Neural progenitor cell (in vitro differentiated cells): ENCODE data around the gene RNF13. TPM values are rescaled to one million over a fixed set of nuclear protein-coding genes. Genes with fewer than 3 reads are reported as not detected.

ENCODE experiments used
- DNase-seq: peaks from one replicate; pipeline ENCODE4 v3.0.0-alpha.2; 2016; ENCODE audit warnings: low spot score
- H2AFZ ChIP-seq: fragments of 200-600 bp; sonication (generic); replicated peaks from 2 replicates; pipeline ENCODE4 v1.6.1; 2016; ENCODE audit warnings: antibody characterized with exemption
- H3F3A ChIP-seq: fragments of 200-600 bp; sonication (generic); 2 replicates; pipeline ENCODE4 v1.6.1; 2016; ENCODE audit warnings: antibody characterized with exemption, low read depth
- H3K27ac ChIP-seq: fragments of 200-600 bp; sonication (generic); 2 replicates; pipeline ENCODE4 v1.5.1; 2016; ENCODE audit warnings: mild to moderate bottlenecking
- H3K27me3 ChIP-seq: fragments of 200-600 bp; sonication (generic); 2 replicates; pipeline ENCODE4 v1.6.1; 2016; ENCODE audit warnings: mild to moderate bottlenecking, moderate library complexity
- H3K36me3 ChIP-seq: fragments of 200-600 bp; sonication (generic); 2 replicates; pipeline ENCODE4 v1.5.1; 2016
- H3K4me1 ChIP-seq: fragments of 200-600 bp; sonication (generic); 2 replicates; pipeline ENCODE4 v1.6.1; 2016; ENCODE audit warnings: mixed run types
- H3K4me2 ChIP-seq: fragments of 200-600 bp; sonication (generic); 2 replicates; pipeline ENCODE4 v1.6.1; 2016
- H3K4me3 ChIP-seq: fragments of 200-600 bp; sonication (generic); 2 replicates; pipeline ENCODE4 v1.5.1; 2016
- H3K79me2 ChIP-seq: fragments of 200-600 bp; sonication (generic); 2 replicates; pipeline ENCODE4 v1.6.1; 2016; ENCODE audit warnings: low read depth
- H3K9ac ChIP-seq: fragments of 200-600 bp; sonication (generic); 2 replicates; pipeline ENCODE4 v1.6.1; 2016
- H3K9me3 ChIP-seq: fragments of 200-600 bp; sonication (generic); 2 replicates; pipeline ENCODE4 v1.5.1; 2016; ENCODE audit warnings: low read depth
- H4K20me1 ChIP-seq: fragments of 200-600 bp; sonication (generic); 2 replicates; pipeline ENCODE4 v1.6.1; 2016; ENCODE audit warnings: low read depth
- H3K27ac Mint-ChIP-seq: 3 replicates; pipeline ENCODE4 v1.8.0; 2021; ENCODE audit warnings: mixed read lengths
- H3K27me3 Mint-ChIP-seq: 2 replicates; pipeline ENCODE4 v1.8.0; 2022; ENCODE audit warnings: low read depth, mild to moderate bottlenecking, inconsistent platforms, moderate library complexity, mixed read lengths; ENCODE audit not compliant: insufficient read depth
- H3K36me3 Mint-ChIP-seq: 3 replicates; pipeline ENCODE4 v1.8.0; 2021; ENCODE audit warnings: mixed read lengths
- H3K4me1 Mint-ChIP-seq: 3 replicates; pipeline ENCODE4 v1.8.0; 2021; ENCODE audit warnings: mixed read lengths
- H3K4me3 Mint-ChIP-seq: 3 replicates; pipeline ENCODE4 v1.8.0; 2021; ENCODE audit warnings: mild to moderate bottlenecking, moderate library complexity, mixed read lengths
- H3K9me3 Mint-ChIP-seq: 3 replicates; pipeline ENCODE4 v1.8.0; 2020; ENCODE audit warnings: mixed read lengths
- EZH2 ChIP-seq: fragments of 200-600 bp; sonication (generic); IDR thresholded peaks from 2 replicates; pipeline ENCODE4 v1.6.1; 2017; ENCODE audit warnings: antibody characterized with exemption, mild to moderate bottlenecking, moderate library complexity
- EZH2phosphoT487 ChIP-seq: fragments of 200-600 bp; sonication (generic); IDR thresholded peaks from 2 replicates; pipeline ENCODE4 v1.6.1; 2017; ENCODE audit warnings: antibody characterized with exemption
- total RNA-seq: library from RNA; depleted of rRNA; stranded (reverse); fragments of >200 nt; gene quantifications from 2 replicates; pipeline ENCODE4 v1.2.3, GENCODE V29; 2015; ENCODE audit warnings: low replicate concordance
- TF ChIP-seq, protein P1 (sequence below): fragments of 200-600 bp; sonication (generic); IDR thresholded peaks from 2 replicates; pipeline ENCODE4 v1.5.1; 2017; ENCODE audit warnings: antibody characterized with exemption, mild to moderate bottlenecking

The RNF13 gene
- total RNA-seq, 1 donor from 2014 or later: 45.2 TPM

DNA sequence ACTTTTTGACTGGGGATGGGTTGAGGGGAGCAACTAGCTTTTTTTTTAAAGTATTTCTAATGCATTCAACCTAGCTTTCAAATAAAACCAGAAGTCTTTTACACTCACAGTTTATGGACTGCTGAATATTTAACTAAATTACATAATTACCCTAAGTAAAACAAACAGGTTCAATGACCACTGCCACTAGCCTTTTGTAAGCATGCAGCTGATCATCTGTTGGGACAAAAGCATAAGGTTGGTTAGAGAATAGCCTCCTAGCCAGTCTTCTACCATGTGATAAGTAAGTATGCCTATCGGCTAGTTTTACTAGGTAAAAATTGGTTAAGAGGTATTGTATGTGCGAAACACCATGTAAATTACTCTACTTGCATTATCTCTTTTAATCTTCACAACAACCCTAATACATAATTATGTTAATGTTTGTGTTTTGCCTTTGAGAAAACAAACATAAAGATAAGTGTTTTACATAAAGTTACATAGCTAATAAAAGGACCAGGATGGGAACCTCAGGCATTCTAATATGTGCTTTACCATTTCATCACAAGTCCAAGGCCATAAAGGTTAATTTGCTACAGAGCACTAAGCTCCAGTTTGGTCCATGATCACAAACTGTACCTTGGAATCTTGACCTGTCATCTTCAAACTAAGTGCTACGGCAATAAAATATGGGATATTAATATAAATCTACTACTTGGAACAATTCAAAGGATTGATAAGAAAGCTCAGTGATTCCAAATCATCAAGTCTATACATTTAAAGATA lies 144.5 kb downstream of the RNF13 start:
- H3F3A ChIP-seq: peaks cover 11% of the 10 kb centered on the region
- H3K4me3 Mint-ChIP-seq: no peak overlapping the region
- H3K4me1 ChIP-seq: no peaks in the 10 kb centered on the region
- H2AFZ ChIP-seq: no peak overlapping the region
- peaks cover 8% of the 10 kb centered on the region for H3K4me1 Mint-ChIP-seq
- H3K36me3 ChIP-seq: peaks cover 13% of the 10 kb centered on the region
- H3K36me3 Mint-ChIP-seq: peaks cover 62% of the 10 kb centered on the region
- H3K27me3 ChIP-seq: no peaks in the 10 kb centered on the region
- TF ChIP-seq, protein P1, sequence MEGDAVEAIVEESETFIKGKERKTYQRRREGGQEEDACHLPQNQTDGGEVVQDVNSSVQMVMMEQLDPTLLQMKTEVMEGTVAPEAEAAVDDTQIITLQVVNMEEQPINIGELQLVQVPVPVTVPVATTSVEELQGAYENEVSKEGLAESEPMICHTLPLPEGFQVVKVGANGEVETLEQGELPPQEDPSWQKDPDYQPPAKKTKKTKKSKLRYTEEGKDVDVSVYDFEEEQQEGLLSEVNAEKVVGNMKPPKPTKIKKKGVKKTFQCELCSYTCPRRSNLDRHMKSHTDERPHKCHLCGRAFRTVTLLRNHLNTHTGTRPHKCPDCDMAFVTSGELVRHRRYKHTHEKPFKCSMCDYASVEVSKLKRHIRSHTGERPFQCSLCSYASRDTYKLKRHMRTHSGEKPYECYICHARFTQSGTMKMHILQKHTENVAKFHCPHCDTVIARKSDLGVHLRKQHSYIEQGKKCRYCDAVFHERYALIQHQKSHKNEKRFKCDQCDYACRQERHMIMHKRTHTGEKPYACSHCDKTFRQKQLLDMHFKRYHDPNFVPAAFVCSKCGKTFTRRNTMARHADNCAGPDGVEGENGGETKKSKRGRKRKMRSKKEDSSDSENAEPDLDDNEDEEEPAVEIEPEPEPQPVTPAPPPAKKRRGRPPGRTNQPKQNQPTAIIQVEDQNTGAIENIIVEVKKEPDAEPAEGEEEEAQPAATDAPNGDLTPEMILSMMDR: no peak
- TF ChIP-seq EZH2: no peak
- no peak overlapping the region for H3K27ac Mint-ChIP-seq
- H4K20me1 ChIP-seq: peaks cover 36% of the 10 kb centered on the region
- peaks cover 4% of the 10 kb centered on the region for H3K27me3 Mint-ChIP-seq
- H3K9ac ChIP-seq: no peak overlapping the region
- H3K9me3 ChIP-seq: no peaks in the 10 kb centered on the region
- H3K4me3 ChIP-seq: no peak overlapping the region
- peaks cover 56% of the 10 kb centered on the region for H3K79me2 ChIP-seq
- no peak for DNase-seq
- H3K27ac ChIP-seq: no peak overlapping the region
- H3K4me2 ChIP-seq: no peak overlapping the region
- peaks cover 2% of the 10 kb centered on the region for H3K9me3 Mint-ChIP-seq

DNA sequence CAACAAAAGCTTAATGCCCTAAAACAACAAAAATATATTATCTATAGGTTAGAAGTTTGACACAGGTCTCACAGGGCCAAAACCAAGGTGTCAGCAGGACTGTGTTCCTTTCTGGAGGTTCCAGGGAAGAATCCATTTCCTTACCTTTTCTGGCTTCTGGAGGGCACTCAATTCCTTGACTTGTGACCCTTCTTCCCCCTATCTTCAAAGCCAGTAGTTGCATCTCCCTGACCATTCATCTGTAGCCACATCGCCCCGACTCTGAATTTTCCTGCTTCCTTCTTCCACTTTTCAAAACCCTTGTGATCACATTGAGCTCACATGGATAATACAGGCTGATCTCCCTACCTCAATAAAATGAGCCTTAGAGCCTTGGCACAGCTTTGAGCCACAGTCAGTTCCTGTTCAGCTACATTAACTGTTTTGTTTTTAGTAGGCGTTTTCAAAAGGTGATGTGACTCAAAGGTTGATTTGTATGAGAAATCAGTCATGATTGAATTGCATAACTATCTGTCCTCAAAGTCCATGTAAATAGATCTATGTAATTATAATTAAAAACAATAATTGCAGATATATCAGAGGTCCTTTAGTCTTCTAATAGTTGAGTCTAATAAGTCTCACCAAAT lies 145.3 kb downstream of the RNF13 start:
- peaks cover 43% of the 10 kb centered on the region for H4K20me1 ChIP-seq

DNA sequence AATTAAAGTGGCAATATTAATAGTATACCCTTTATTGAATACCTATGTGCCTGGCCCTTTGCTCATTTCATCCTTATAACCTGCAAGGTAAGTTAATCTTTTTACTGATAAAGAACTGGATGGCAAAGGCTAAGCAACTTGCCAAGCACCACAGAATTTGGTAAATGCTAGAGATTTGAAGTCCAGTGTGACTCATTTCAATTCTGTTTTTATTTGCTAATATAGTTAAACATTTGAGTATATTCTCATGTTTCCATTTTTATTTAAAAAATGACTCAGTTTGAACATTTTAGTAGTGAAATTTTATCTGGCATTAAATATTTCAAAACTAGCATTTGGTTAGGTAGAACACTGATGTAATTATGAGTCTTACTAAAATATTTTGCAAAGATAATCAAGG lies 146.4 kb downstream of the RNF13 start:
- no peaks in the 10 kb centered on the region for H3K9me3 ChIP-seq
- H3K4me3 Mint-ChIP-seq: no peak overlapping the region
- H2AFZ ChIP-seq: no peak overlapping the region
- H3K9ac ChIP-seq: no peak overlapping the region
- H3K9me3 Mint-ChIP-seq: no peaks in the 10 kb centered on the region
- TF ChIP-seq EZH2: no peak
- TF ChIP-seq EZH2phosphoT487: no peak
- TF ChIP-seq, protein P1: no peak
- H3K27ac ChIP-seq: no peak overlapping the region
- H3K4me1 ChIP-seq: peaks cover 4% of the 10 kb centered on the region
- peaks cover 4% of the 10 kb centered on the region for H3K27me3 Mint-ChIP-seq
- H3K4me2 ChIP-seq: no peak overlapping the region
- H3K27me3 ChIP-seq: no peaks in the 10 kb centered on the region
- no peak for DNase-seq
- peaks cover 55% of the 10 kb centered on the region for H4K20me1 ChIP-seq
- peaks cover 55% of the 10 kb centered on the region for H3K36me3 Mint-ChIP-seq
- peaks cover 11% of the 10 kb centered on the region for H3F3A ChIP-seq
- H3K27ac Mint-ChIP-seq: no peak overlapping the region
- peaks cover 23% of the 10 kb centered on the region for H3K4me1 Mint-ChIP-seq
- H3K36me3 ChIP-seq: peaks cover 11% of the 10 kb centered on the region
- H3K79me2 ChIP-seq: peaks cover 69% of the 10 kb centered on the region
- no peak overlapping the region for H3K4me3 ChIP-seq

More for the DNA sequence above, 145.3 kb downstream of the RNF13 start:
- peaks cover 64% of the 10 kb centered on the region for H3K79me2 ChIP-seq
- H3K9me3 ChIP-seq: no peaks in the 10 kb centered on the region
- peaks cover 11% of the 10 kb centered on the region for H3F3A ChIP-seq
- no peak overlapping the region for H3K4me2 ChIP-seq
- H3K27ac ChIP-seq: no peak overlapping the region
- Mint-ChIP-seq H3K27ac (no peak overlapping the region), H3K4me1 (peaks cover 12% of the 10 kb centered on the region), H3K4me3 (no peak overlapping the region), H3K9me3 (no peaks in the 10 kb centered on the region), H3K36me3 (peaks cover 56% of the 10 kb centered on the region), H3K27me3 (peaks cover 4% of the 10 kb centered on the region)
- DNase-seq: no peak
- TF ChIP-seq EZH2phosphoT487 (no peak), EZH2 (no peak)
- TF ChIP-seq, protein P1: peak; percentile 11
- H3K27me3 ChIP-seq: no peaks in the 10 kb centered on the region
- no peak overlapping the region for H2AFZ ChIP-seq
- no peaks in the 10 kb centered on the region for H3K4me1 ChIP-seq
- peaks cover 17% of the 10 kb centered on the region for H3K36me3 ChIP-seq
- H3K9ac ChIP-seq: no peak overlapping the region
- H3K4me3 ChIP-seq: no peak overlapping the region
